HT-29 (cell line): Measurements from ENCODE around the gene CIAO2B. TPM values are rescaled to one million over a fixed set of nuclear protein-coding genes. Genes with fewer than 3 reads are reported as not detected.

Source experiments
- DNase-seq: peaks from one replicate; pipeline ENCODE4 v3.0.0-alpha.2; 2015; ENCODE audit warnings: low spot score
- total RNA-seq: library from RNA; depleted of rRNA; stranded (reverse); fragments of >200 nt; shearing (Covaris generic); gene quantifications from 2 replicates; pipeline ENCODE4 v1.2.3, GENCODE V29; 2014; rRNA removed

The CIAO2B gene
- total RNA-seq, 1 experiment from 2014 or later: 281 TPM

GRCh38 chr16:66888647-66889615 is 45.3 kb downstream of the CIAO2B start:
- no peak for DNase-seq

DNA sequence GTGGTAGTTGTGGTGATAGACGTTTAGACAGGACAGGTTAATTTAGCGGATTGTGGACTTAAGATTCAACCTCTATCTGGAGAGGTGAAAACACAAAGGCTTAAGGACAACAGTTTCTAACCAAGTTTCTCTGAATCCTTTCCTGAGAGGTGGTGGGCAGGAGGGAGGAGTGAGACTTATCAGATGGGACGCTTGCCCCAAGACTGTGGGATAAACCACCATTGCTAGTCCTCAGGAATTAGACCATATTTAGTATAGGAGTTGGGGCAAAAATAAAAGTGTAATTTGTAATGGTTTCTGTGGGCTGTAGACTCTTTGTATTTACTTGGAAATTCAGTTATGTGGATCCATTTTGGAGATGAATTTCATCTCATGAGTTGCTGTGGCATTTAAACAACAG is 47.3 kb downstream of the CIAO2B start:
- no peak for DNase-seq

- no peak for DNase-seq
Observed at GRCh38 chr16:66886321-66886720, 47.9 kb downstream of the CIAO2B start.

DNA sequence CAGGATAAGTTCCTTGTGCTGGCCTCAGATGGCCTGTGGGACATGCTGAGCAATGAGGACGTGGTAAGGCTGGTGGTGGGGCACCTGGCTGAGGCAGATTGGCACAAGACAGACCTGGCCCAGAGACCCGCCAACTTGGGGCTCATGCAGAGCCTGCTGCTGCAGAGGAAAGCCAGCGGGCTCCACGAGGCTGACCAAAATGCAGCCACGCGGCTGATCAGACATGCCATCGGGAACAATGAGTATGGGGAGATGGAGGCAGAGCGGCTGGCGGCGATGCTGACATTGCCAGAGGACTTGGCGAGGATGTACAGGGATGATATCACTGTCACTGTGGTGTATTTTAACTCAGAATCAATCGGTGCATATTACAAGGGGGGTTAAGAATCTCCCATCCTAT is 48.7 kb downstream of the CIAO2B start:
- no peak for DNase-seq

DNA sequence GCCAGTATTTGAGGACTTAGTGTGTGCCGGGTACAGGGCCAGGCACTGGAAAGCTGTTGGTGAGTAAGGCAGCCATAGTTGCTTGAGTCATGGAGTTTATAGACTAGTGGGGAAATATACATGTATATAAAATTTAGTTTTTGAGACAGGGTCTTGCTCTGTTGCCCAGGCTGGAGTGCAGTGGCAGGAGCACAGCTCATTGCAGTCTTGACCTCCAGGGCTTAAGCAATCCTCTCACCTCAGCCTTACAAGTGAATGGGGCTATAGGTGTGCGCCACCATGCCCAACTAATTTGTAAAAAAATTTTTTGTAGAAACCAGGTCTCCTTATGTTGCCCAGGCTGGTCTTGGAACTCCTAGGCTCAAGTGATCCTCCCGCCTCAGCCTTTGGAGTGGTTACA is 51.5 kb downstream of the CIAO2B start:
- DNase-seq: no peak

Other genes starting within 250 kb of the CIAO2B start
- gene CMTM4, start 237.7 kb downstream of the CIAO2B start, total RNA-seq: 65.1 and 70.2 TPM in 2 replicates
- gene DYNC1LI2, start 182.8 kb downstream of the CIAO2B start, total RNA-seq: 67.3 and 69.2 TPM in 2 replicates
- not detected in 2 replicates for gene TERB1, start 132.8 kb downstream of the CIAO2B start, total RNA-seq
- gene NAE1, start 103.4 kb downstream of the CIAO2B start, total RNA-seq: 28.7 and 38.5 TPM in 2 replicates
- gene CA7, start 90.0 kb downstream of the CIAO2B start, total RNA-seq: not detected in 2 replicates
- gene PDP2, start 53.9 kb downstream of the CIAO2B start, total RNA-seq: 2.8 and 5.3 TPM in 2 replicates
- not detected in 2 replicates for gene CDH16, start 15.5 kb downstream of the CIAO2B start, total RNA-seq
- 0.08 and 1.7 TPM in 2 replicates for gene RRAD, start 8.9 kb downstream of the CIAO2B start, total RNA-seq
- 47.6 and 54.3 TPM in 2 replicates for gene CES2, start 1.1 kb upstream of the CIAO2B start, total RNA-seq
- gene CES3, start 26.9 kb upstream of the CIAO2B start, total RNA-seq: 1.3 and 3.4 TPM in 2 replicates
- gene CES4A, start 54.2 kb upstream of the CIAO2B start, total RNA-seq: 3.0 and 5.5 TPM in 2 replicates
- 98.9 and 115 TPM in 2 replicates for gene CBFB, start 94.7 kb upstream of the CIAO2B start, total RNA-seq
- 13.6 and 15.4 TPM in 2 replicates for gene PHAF1, start 175.5 kb upstream of the CIAO2B start, total RNA-seq
- 10.7 and 13.5 TPM in 2 replicates for gene B3GNT9, start 216.6 kb upstream of the CIAO2B start, total RNA-seq
- 33.6 and 35.4 TPM in 2 replicates for gene TRADD, start 225.5 kb upstream of the CIAO2B start, total RNA-seq
- 27.7 and 34.6 TPM in 2 replicates for gene FBXL8, start 225.6 kb upstream of the CIAO2B start, total RNA-seq
- 42.1 and 44.2 TPM in 2 replicates for gene HSF4, start 230.3 kb upstream of the CIAO2B start, total RNA-seq
- gene NOL3, start 236.1 kb upstream of the CIAO2B start, total RNA-seq: 95.1 and 97.0 TPM in 2 replicates
- 41.4 and 41.7 TPM in 2 replicates for gene MATCAP1, start 249.6 kb upstream of the CIAO2B start, total RNA-seq